ENCODE data around the gene DGKQ.
"Not testable (repeated sequence)": the region's sequence is repeated elsewhere in the genome, so short reads cannot be mapped to it uniquely, and the experiment has no call there.

Gene DGKQ

GRCh38 chr4:945274-946102 lies 27.9 kb downstream of the DGKQ start:
- DNase-seq, result no peak
- in situ Hi-C loops (cut with HindIII; ENCODE audit: low pct_ligation_motif_present, low pct_unique_long_range_greater_than_20kb, low sequenced_read_pairs), result no loop called here

- DNase-seq; in situ Hi-C loops (cut with HindIII; ENCODE audit: low pct_ligation_motif_present, low pct_unique_long_range_greater_than_20kb, low sequenced_read_pairs): not testable (repeated sequence)
Observed at GRCh38 chr4:939508-939907, 33.9 kb downstream of the DGKQ start.

DNA sequence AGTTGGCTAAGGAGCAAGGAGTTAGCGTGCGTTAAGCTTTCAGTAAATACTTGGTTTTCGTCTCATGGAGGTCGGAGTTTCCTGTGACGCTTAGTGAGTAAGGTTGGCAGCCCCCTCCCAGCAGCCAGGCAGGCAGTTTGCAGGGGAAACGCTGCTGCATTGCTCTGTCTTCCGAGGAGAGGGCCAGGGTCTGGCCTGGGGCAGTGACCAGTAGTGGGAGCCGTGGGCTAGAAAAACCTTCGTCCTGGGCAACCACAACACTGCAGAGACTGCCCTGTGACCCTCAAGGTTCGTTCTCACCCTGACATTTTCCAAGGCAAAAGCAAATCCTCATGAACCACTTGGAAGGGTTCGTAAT lies 40.7 kb downstream of the DGKQ start:
- peak; percentile 19 for DNase-seq
- in situ Hi-C loops (cut with HindIII; ENCODE audit: low pct_ligation_motif_present, low pct_unique_long_range_greater_than_20kb, low sequenced_read_pairs), result no loop called here

DNA sequence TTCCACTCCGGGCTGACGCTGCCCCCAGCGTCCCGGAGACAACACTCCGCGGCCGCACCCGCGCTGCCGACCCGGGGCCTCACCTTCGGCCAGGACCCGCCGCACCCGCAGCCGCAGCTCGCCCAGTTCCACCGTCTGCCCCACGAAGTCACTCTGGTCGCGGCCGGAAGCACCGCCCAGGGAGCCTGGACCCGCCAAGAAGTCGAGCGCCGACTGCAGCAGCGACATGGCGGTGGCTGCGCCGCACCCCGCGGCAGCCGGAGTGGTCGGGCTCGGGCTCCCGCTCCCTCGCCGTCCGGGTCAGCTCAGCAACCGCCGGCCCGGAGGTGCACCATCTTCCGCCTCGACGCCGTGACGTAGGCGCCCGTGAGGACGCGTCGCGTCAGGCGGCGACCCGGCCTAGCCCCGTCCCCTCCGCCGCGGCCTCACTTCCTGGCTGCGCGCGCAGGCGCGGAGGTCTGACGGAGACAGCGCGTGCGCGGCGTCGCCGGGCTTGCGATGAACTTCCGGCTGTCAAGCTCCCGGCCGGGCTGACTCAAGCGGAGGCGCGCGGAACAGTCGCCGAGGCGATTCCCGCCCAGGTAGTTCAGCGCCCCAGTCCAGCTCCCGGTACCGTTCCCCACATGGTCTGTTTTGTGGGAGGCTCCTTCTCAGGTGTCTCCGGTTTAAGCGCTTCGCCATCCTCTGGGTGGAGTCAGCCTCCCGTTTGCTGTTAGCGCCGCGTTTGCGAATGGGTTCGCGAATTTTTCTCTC lies 41.2 kb downstream of the DGKQ start, which contains the start of the genes GAK and TMEM175:
Gene GAK, minus strand, starts transcription at position 357 of the 753 bp plus-strand sequence. Its CDS starts 129 bp downstream, at position 228.
Gene TMEM175, plus strand, starts transcription at position 501 of the 753 bp plus-strand sequence. CDS start 15,280 bp downstream, outside the sequence.
- DNase-seq, result peak; percentile 93
- in situ Hi-C loops (cut with HindIII; ENCODE audit: low pct_ligation_motif_present, low pct_unique_long_range_greater_than_20kb, low sequenced_read_pairs), result no loop called here

DNA sequence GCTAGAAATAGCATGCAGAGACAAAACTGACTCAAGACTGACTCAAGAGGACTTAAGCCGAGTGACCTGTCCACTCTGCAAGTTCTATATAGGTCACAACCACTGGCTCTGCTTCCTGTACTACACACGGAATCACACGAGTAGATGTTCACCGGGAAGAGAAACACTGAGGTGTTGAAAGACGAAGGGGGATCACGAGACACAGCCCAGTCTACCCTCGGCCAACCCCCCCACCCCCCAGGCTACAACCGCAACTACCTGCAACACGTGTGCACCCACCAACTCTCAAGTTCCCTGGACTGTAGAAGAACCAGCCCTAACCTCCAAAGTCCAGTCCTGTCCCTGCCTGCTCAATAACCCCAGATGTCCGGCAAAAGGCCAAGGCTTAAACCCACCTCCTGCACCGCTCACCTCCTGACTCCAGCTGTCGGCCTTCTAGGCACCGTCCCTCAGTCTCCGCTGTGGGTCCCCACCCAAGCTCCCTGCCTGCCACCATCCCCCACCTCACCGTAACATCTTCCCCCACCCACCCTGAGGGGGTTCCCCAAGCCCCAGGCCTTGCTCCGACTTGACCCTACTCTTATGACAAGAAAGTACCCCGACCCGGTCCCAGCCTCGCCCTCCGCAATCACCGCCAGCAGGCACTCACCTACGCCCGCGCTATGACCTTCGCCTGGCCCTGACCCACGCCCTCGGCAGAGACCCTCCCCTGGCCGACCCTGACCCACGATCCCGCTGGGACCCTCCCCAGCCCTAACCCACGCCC lies 42.0 kb downstream of the DGKQ start:
- DNase-seq, result peak; percentile 35
- in situ Hi-C loops (cut with HindIII; ENCODE audit: low pct_ligation_motif_present, low pct_unique_long_range_greater_than_20kb, low sequenced_read_pairs), result no loop called here

GRCh38 chr4:930827-931193 lies 42.6 kb downstream of the DGKQ start:
- in situ Hi-C loops (cut with HindIII; ENCODE audit: low pct_ligation_motif_present, low pct_unique_long_range_greater_than_20kb, low sequenced_read_pairs), result no loop called here
- no peak for DNase-seq

GRCh38 chr4:930028-930551 lies 43.3 kb downstream of the DGKQ start:
- no peak for DNase-seq
- in situ Hi-C loops (cut with HindIII; ENCODE audit: low pct_ligation_motif_present, low pct_unique_long_range_greater_than_20kb, low sequenced_read_pairs), result no loop called here

- in situ Hi-C loops (cut with HindIII; ENCODE audit: low pct_ligation_motif_present, low pct_unique_long_range_greater_than_20kb, low sequenced_read_pairs), result no loop called here
- no peak for DNase-seq
Observed at GRCh38 chr4:929096-929765, 44.1 kb downstream of the DGKQ start.

DNA sequence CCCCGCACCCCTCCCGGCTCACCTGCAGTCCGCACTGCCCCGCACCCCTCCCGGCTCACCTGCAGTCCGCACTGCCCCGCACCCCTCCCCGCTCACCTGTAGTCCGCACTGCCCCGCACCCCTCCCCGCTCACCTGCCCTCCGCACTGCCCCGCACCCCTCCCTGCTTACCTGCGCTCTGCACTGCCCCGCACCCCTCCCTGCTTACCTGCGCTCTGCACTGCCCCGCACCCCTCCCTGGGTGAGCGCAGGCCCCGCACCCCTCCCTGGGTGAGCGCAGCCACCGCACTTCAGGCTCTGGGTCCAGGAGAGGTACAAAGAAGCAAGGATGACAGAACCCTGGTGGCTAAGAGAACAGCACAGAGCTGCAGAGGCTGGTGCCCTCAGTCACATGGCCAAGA lies 45.8 kb downstream of the DGKQ start:
- DNase-seq; in situ Hi-C loops (cut with HindIII; ENCODE audit: low pct_ligation_motif_present, low pct_unique_long_range_greater_than_20kb, low sequenced_read_pairs): not testable (repeated sequence)

DNA sequence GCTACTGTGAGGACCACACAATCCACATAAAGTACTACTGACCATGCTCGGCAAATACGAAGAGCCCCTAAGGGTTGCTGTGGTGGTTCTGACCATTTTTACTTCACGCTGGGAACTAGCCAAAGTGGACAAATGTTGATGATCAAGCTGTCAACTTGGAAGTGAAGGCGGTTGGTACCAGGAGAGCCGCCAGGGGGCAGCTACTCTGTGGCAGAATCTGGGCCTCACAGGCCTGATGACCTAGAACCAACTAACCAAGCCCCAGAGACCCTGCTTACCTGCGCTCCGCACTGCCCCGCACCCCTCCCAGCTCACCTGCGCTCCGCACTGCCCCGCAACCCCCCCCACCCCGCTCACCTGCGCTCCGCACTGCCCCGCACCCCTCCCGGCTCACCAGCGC lies 46.8 kb downstream of the DGKQ start:
- peak; percentile 30 for DNase-seq
- in situ Hi-C loops (cut with HindIII; ENCODE audit: low pct_ligation_motif_present, low pct_unique_long_range_greater_than_20kb, low sequenced_read_pairs), result no loop called here

DNA sequence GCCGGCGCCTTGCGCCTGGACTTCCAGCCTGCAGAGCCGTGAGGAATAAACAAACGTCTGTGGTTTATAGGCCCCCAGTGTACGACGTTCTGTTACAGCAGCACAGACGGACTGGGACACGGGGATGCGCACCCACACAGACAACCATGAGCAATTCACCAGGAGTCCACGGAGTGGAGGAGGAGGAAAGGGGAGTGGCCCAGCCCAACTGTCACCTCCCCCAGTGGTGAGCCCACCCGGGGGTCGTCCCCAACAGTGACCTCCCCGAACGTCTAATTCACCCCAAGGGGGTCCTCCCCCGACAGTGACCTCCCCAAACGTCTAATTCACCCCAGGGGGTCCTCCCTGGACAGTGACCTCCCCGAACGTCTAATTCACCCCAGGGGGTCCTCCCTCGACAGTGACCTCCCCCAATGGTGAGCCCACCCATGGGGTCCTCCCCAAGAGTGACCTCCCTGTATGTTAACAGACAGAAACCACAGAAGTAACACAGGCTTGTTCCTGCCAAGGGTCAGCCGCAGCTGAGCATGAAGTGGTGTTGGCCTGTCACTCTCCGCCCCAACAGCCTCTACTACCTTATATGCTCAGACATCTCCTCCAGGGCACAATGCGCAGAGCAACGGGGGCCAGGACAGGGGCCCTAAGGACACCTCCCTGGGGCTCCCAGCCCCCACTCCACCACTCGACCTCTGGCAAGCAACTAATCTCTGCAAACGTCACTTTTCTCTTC lies 47.4 kb downstream of the DGKQ start:
- DNase-seq, result no peak
- in situ Hi-C loops (cut with HindIII; ENCODE audit: low pct_ligation_motif_present, low pct_unique_long_range_greater_than_20kb, low sequenced_read_pairs), result no loop called here

GRCh38 chr4:925171-925570 lies 48.2 kb downstream of the DGKQ start:
- in situ Hi-C loops (cut with HindIII; ENCODE audit: low pct_ligation_motif_present, low pct_unique_long_range_greater_than_20kb, low sequenced_read_pairs), result no loop called here
- DNase-seq, result no peak

DNA sequence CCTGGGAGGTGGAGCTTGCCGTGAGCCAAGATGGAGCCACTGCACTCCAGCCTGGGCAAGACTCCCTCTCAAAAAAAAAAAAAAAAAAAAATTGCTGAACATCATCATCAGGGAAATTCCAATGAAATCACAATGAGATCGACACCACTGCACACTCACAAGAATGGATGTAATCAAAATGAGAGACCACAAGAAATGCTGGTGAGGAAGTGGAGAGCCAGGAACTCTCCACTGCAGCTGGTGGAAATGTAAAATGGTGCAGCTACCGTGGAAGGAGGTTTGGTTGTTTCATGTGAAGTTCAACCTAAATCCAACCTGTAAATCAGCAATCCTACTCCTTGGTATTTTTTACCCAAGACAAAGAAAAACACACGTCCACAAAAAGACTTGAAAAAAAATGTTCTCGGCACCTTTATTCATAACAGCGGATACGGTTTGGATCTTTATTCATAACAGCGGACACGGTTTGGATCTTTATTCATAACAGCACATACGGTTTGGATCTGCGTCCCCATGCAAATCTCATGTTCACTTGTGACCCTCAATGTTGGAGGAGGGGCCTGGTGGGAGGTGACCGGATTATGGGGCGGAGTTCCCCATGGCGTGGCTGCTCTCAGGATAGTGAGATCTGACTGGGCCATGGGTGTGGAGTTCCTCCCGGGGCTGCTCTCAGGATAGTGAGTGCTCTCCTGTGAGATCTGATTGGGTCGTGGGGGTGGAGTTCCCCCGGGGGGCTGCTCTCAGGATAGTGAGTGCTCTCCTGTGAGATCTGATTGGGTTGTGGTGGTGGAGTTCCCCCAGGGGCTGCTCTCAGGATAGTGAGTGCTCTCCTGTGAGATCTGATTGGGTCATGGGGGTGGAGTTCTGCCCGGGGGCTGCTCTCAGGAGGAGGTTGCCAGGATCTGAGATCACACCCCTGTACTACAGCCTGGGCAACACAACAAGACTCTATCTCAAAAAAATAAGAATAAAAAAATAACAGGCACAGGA lies 49.0 kb downstream of the DGKQ start:
- in situ Hi-C loops (cut with HindIII; ENCODE audit: low pct_ligation_motif_present, low pct_unique_long_range_greater_than_20kb, low sequenced_read_pairs), result no loop called here
- DNase-seq, result no peak

DNA sequence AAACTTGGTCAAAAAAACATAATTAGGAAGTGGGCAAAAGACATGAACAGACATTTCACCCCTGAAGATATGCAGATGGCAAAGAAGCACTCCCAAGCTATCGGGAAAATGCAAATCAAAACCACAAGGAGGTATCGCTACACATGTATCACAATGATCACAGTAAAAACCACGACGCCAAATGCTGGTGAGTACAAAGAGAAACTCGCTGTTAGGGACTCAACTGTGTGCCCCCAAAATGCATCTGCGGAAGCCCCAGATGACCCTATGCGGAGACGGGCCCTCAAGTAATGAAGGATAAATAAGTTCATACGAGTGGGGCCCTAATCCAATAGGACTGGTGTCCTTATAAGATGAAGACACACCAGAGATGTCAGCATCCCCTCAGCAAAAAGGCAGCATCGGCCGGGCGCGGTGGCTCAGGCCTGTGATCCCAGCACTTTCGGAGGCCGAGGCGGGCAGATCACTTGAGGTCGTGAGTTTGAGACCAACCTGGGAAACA lies 51.5 kb downstream of the DGKQ start:
- in situ Hi-C loops (cut with HindIII; ENCODE audit: low pct_ligation_motif_present, low pct_unique_long_range_greater_than_20kb, low sequenced_read_pairs), result no loop called here
- DNase-seq, result no peak

- in situ Hi-C loops (cut with HindIII; ENCODE audit: low pct_ligation_motif_present, low pct_unique_long_range_greater_than_20kb, low sequenced_read_pairs); DNase-seq: not testable (repeated sequence)
Observed at GRCh38 chr4:919004-919680, 54.2 kb downstream of the DGKQ start.

- in situ Hi-C loops (cut with HindIII; ENCODE audit: low pct_ligation_motif_present, low pct_unique_long_range_greater_than_20kb, low sequenced_read_pairs); DNase-seq: not testable (repeated sequence)
Observed at GRCh38 chr4:918591-918990, 54.8 kb downstream of the DGKQ start.
